ENCODE measurements around the gene CNTN5.

Gene CNTN5

DNA sequence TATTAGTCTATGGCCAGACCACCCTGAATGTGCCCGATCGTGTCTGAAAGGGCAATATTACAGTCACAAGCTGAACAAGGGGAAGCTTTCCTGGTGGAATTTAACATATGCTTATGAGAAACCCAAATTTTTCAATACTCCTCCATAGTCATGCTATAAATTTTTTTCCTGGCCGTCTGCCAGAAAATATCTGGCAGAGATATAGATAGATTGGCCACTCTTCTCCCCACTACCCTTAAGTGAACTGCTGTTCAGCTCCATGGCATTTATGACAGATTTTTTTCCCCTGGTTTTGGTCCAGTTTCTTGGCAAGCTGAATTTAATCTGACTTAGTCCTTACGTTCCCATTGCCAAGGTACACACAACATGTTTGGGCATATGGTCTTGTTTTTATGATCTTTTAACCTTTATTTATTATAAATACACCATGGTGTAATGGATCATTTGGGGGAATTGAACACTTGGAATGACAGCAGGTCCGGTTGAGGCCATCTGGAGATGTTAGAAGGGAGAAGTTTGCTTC lies 328.5 kb downstream of the CNTN5 start:
- Histone ChIP-seq H3K4me2 (ENCODE audit: low read length) (no peak overlapping the region), H3K4me1 (ENCODE audit: control insufficient read depth, insufficient read depth, low read length) (peaks cover 23% of the 10 kb centered on the region), H3K9me3 (replicated peaks; ENCODE audit: low read length) (no peaks in the 10 kb centered on the region), H3K36me3 (ENCODE audit: insufficient read depth, low read length) (no peaks in the 10 kb centered on the region), H3K4me3 (ENCODE audit: low read length) (no peak overlapping the region), H3K27me3 (ENCODE audit: control insufficient read depth, insufficient read depth, low read length) (no peaks in the 10 kb centered on the region), H3K9ac (ENCODE audit: low read depth, low read length) (no peak overlapping the region)

DNA sequence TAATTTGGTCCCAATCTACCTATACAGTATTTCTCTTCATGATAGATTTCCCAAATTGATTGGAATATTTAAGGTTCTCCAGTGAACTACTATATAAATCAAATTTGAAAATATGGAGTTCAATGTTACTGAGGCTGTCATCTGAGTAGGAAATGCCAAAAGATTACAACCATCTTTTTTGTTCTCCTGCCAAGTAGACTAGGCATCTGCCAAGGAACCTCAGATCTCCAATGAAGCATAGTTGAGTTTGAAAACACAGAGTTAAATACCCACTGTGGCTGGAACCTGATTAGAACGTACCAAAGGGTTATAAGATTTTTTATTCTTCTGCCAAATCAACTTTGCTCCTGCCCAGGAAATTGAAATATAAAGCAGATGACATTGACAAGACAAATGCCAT lies 330.9 kb downstream of the CNTN5 start:
- Histone ChIP-seq H3K4me3 (ENCODE audit: low read length) (no peak overlapping the region), H3K4me2 (ENCODE audit: low read length) (peak overlapping the region; percentile 46), H3K36me3 (ENCODE audit: insufficient read depth, low read length) (no peaks in the 10 kb centered on the region), H3K9me3 (replicated peaks; ENCODE audit: low read length) (no peaks in the 10 kb centered on the region), H3K27me3 (ENCODE audit: control insufficient read depth, insufficient read depth, low read length) (no peaks in the 10 kb centered on the region), H3K9ac (ENCODE audit: low read depth, low read length) (no peak overlapping the region), H3K4me1 (ENCODE audit: control insufficient read depth, insufficient read depth, low read length) (peaks cover 23% of the 10 kb centered on the region)

DNA sequence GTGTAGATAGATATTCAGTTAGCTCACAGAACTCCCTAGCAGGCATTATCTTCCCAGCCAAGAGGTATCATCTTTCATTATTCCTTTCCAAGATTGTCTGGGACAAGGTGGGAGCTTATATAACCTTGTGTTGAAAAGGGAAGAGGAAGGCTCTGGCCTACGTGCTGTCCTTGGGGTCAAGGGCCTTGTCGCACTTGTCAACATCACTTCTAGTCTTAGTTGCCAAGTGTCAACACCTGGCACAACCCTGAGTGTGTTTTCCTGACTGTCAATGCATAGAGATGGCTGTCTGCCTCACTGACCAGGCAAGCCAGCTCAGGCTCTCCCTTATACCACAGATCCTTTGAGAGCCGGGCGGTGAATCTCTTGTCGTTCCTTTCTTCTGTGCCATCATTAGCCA lies 331.9 kb downstream of the CNTN5 start:
- Histone ChIP-seq H3K27me3 (ENCODE audit: control insufficient read depth, insufficient read depth, low read length) (no peaks in the 10 kb centered on the region), H3K36me3 (ENCODE audit: insufficient read depth, low read length) (no peaks in the 10 kb centered on the region), H3K4me2 (ENCODE audit: low read length) (peak overlapping the region; percentile 46), H3K4me1 (ENCODE audit: control insufficient read depth, insufficient read depth, low read length) (peaks cover 23% of the 10 kb centered on the region), H3K9ac (ENCODE audit: low read depth, low read length) (no peak overlapping the region), H3K9me3 (replicated peaks; ENCODE audit: low read length) (no peaks in the 10 kb centered on the region), H3K4me3 (ENCODE audit: low read length) (no peak overlapping the region)

DNA sequence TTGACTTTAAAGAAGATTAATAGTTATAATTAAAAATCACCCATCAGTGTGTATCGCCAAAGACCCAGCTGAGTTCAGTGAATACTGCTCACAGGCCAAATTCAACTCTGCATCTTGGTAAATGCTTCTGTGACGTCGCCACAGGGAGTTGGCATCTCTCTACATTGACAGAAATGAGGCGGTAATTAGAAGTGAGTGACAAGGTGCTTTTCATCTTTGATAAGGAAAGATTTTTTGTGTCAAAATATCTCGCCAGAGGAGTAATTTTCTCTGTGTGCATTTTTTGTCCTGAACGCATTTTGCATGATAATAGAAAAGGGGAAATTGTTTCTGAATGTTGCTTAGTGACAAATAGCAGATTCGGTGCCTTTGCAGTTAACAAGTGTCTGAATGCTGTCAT lies 345.8 kb downstream of the CNTN5 start:
- Histone ChIP-seq H3K9ac (ENCODE audit: low read depth, low read length) (no peak overlapping the region), H3K4me1 (ENCODE audit: control insufficient read depth, insufficient read depth, low read length) (peaks cover 28% of the 10 kb centered on the region), H3K27me3 (ENCODE audit: control insufficient read depth, insufficient read depth, low read length) (no peaks in the 10 kb centered on the region), H3K4me2 (ENCODE audit: low read length) (no peak overlapping the region), H3K36me3 (ENCODE audit: insufficient read depth, low read length) (no peaks in the 10 kb centered on the region), H3K9me3 (replicated peaks; ENCODE audit: low read length) (no peaks in the 10 kb centered on the region), H3K4me3 (ENCODE audit: low read length) (no peak overlapping the region)

DNA sequence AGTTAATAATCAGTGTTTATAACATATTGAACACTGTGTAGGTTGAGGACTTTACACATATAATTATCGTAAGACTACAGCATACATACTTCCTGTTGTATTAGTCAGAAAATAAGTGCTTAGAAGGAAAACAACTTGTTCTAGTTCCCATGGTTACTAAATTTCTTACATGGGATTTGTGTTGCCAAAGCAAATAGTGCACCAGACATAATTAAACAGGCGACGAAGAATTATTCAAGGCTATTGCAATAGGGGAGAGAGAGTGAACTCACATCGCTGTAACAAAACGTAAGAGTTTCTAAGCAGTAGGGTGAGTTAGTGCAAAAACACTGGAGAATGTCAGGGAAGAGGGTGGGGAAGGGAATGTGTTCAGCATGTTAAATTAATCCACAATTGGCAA lies 347.8 kb downstream of the CNTN5 start:
- Histone ChIP-seq H3K36me3 (ENCODE audit: insufficient read depth, low read length) (no peaks in the 10 kb centered on the region), H3K4me3 (ENCODE audit: low read length) (peak overlapping the region; percentile 50), H3K9ac (ENCODE audit: low read depth, low read length) (peak overlapping the region; percentile 26)

DNA sequence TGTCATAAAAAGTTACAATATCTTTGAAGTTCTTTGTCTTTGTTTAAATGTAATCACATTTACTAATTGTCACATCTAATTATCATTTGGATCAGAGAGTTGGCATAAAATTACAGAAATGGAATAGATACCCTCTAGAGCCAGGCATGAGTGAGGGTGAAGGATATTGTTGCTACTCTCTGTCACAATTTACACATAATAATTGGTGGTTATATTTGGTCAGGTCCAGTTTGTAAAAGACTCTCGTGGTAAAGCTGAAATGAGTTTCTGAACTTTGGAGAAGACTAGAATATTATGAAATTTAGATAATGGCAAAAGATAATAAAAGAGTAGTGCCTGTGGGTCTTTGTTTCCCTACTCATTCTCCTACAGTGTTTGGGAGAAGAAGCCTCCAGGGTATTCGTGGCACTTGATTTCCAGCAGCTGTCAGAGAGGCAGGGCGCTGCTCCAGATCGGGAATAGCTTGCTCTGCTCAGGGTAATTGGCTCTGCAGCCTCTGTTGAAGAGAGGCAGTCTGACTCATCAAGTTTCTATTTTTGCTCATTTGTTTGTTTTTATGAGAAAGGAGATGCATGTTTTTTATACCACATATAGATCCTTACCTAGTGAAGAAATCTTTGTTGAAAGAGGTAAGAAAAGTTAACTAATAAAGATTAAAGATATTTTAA lies 349.9 kb downstream of the CNTN5 start:
- H3K4me2 ChIP-seq (ENCODE audit: low read length), result peak overlapping the region; percentile 64
- H3K36me3 ChIP-seq (ENCODE audit: insufficient read depth, low read length), result no peaks in the 10 kb centered on the region
- H3K4me3 ChIP-seq (ENCODE audit: low read length), result no peak overlapping the region
- no peaks in the 10 kb centered on the region for H3K9me3 ChIP-seq (replicated peaks; ENCODE audit: low read length)
- H3K9ac ChIP-seq (ENCODE audit: low read depth, low read length), result peak overlapping the region; percentile 41
- no peaks in the 10 kb centered on the region for H3K27me3 ChIP-seq (ENCODE audit: control insufficient read depth, insufficient read depth, low read length)
- peaks cover 30% of the 10 kb centered on the region for H3K4me1 ChIP-seq (ENCODE audit: control insufficient read depth, insufficient read depth, low read length)

More for the DNA sequence above, 347.8 kb downstream of the CNTN5 start:
- H3K4me2 ChIP-seq (ENCODE audit: low read length), result peak overlapping the region; percentile 61
- peaks cover 30% of the 10 kb centered on the region for H3K4me1 ChIP-seq (ENCODE audit: control insufficient read depth, insufficient read depth, low read length)
- H3K27me3 ChIP-seq (ENCODE audit: control insufficient read depth, insufficient read depth, low read length), result no peaks in the 10 kb centered on the region
- no peaks in the 10 kb centered on the region for H3K9me3 ChIP-seq (replicated peaks; ENCODE audit: low read length)

DNA sequence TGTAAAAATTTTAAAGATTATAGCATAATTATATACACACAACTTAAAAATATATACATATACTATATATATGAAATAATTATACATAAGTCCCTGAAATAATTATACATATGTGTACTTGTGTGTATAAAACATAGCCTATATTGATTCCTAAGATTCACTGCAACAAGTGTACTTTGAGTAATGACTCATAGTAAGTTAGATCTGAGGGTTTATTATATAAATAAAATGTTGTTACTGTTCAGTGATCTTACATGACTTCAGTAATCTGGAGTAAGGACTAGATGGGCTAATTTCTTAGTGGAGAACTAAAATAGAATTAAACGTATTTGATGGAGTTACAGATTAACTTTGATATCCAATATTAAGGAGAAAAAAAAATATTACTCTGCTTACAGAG lies 350.5 kb downstream of the CNTN5 start:
- H3K36me3 ChIP-seq (ENCODE audit: insufficient read depth, low read length), result no peaks in the 10 kb centered on the region
- H3K4me2 ChIP-seq (ENCODE audit: low read length), result peak overlapping the region; percentile 64
- H3K27me3 ChIP-seq (ENCODE audit: control insufficient read depth, insufficient read depth, low read length), result no peaks in the 10 kb centered on the region
- no peak overlapping the region for H3K4me3 ChIP-seq (ENCODE audit: low read length)
- no peaks in the 10 kb centered on the region for H3K9me3 ChIP-seq (replicated peaks; ENCODE audit: low read length)
- no peak overlapping the region for H3K9ac ChIP-seq (ENCODE audit: low read depth, low read length)
- H3K4me1 ChIP-seq (ENCODE audit: control insufficient read depth, insufficient read depth, low read length), result peaks cover 30% of the 10 kb centered on the region

DNA sequence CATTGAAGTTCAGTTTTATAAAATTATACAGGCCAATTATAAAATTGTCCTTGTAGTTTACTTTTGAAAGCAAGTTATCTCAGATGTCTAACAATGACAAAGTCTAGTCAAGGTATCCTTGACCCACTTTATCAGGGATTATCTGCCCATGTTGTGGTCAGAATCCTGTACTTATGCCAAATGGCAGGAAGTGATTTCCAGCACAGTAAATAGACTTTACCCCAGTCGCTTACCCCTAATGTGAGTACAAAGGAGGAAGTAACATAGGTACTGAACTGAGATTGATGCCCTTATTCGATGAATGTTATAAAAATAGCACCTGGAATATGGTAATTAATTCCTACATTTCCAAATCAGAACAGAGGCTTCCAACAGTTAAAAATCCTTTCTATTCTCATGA lies 355.7 kb downstream of the CNTN5 start:
- Histone ChIP-seq H3K27me3 (ENCODE audit: control insufficient read depth, insufficient read depth, low read length) (no peaks in the 10 kb centered on the region), H3K4me1 (ENCODE audit: control insufficient read depth, insufficient read depth, low read length) (peaks cover 3% of the 10 kb centered on the region), H3K4me2 (ENCODE audit: low read length) (no peak overlapping the region), H3K36me3 (ENCODE audit: insufficient read depth, low read length) (no peaks in the 10 kb centered on the region), H3K9ac (ENCODE audit: low read depth, low read length) (no peak overlapping the region), H3K4me3 (ENCODE audit: low read length) (no peak overlapping the region), H3K9me3 (replicated peaks; ENCODE audit: low read length) (no peaks in the 10 kb centered on the region)

DNA sequence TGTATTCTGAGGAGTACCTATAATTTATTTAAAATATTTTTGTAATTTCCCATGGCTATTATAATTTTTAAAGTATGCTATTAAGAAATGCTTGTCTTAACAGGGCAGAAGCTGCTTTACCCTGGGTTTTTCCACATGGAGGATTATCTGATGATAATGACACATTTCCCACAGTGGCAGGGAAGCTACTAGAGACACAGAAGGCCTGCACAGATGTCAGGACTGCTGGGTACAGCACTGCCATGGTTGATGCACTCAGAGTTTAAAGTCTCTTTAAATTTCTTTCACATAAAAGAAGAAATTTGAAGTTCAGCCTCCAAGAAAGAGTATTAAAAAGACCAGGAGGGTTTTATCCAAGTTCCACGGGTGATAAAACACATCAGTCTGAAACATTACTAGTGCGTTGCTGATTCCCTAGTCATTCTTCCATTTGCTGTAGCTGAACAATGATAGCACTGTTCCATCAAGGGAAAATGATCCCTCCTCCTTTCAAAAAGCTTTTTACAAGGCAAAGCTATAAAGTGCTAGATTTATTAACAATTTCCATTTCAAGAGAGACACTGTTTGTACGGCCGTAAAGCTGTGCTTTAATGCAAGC lies 363.0 kb downstream of the CNTN5 start:
- H3K4me2 ChIP-seq (ENCODE audit: low read length), result no peak overlapping the region
- H3K36me3 ChIP-seq (ENCODE audit: insufficient read depth, low read length), result no peaks in the 10 kb centered on the region
- H3K9ac ChIP-seq (ENCODE audit: low read depth, low read length), result no peak overlapping the region
- no peaks in the 10 kb centered on the region for H3K27me3 ChIP-seq (ENCODE audit: control insufficient read depth, insufficient read depth, low read length)
- no peaks in the 10 kb centered on the region for H3K9me3 ChIP-seq (replicated peaks; ENCODE audit: low read length)
- H3K4me1 ChIP-seq (ENCODE audit: control insufficient read depth, insufficient read depth, low read length), result no peaks in the 10 kb centered on the region
- H3K4me3 ChIP-seq (ENCODE audit: low read length), result no peak overlapping the region

DNA sequence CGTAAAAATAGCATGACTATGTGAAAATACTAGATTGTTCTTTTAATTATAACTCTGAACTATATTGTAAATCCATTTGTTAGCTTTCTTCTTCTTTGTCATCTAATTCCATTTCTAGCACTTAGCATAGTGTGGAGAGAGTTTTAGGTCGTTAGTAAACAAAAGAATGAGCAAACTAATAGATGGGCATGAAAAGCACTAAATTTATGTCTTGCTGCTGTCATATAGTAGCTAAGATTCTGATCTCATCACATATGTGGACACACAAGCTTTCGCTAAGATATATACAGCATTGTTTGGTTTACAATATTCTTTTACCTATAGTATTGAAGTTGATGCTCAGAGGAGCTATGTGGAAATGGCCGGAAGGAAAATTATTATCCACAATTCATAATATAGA lies 370.5 kb downstream of the CNTN5 start:
- no peaks in the 10 kb centered on the region for H3K9me3 ChIP-seq (replicated peaks; ENCODE audit: low read length)
- no peaks in the 10 kb centered on the region for H3K27me3 ChIP-seq (ENCODE audit: control insufficient read depth, insufficient read depth, low read length)
- H3K9ac ChIP-seq (ENCODE audit: low read depth, low read length), result no peak overlapping the region
- H3K4me3 ChIP-seq (ENCODE audit: low read length), result no peak overlapping the region
- no peaks in the 10 kb centered on the region for H3K36me3 ChIP-seq (ENCODE audit: insufficient read depth, low read length)
- H3K4me2 ChIP-seq (ENCODE audit: low read length), result no peak overlapping the region
- H3K4me1 ChIP-seq (ENCODE audit: control insufficient read depth, insufficient read depth, low read length), result no peaks in the 10 kb centered on the region

DNA sequence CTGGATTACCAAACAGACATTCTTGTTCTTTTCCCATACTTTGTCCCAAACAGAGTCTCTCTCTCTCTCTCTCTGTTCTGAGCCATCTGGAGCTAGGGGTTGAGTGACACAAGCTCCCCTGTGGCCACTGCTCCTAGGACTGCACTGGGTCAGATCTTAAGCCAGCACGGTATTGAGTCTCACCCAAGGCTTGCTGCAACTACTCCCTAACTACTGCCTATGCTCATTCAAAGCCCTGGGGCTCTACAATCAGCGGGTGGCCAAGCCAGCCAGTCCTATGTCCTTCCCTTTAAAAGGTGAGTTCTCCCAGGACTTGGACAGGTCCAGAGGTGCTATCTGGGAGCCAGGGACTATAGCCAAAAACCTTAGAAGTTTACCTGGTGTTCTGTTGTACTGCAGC lies 385.6 kb downstream of the CNTN5 start:
- Histone ChIP-seq H3K27me3 (ENCODE audit: control insufficient read depth, insufficient read depth, low read length) (no peaks in the 10 kb centered on the region), H3K4me3 (ENCODE audit: low read length) (no peak overlapping the region), H3K4me2 (ENCODE audit: low read length) (no peak overlapping the region), H3K9ac (ENCODE audit: low read depth, low read length) (no peak overlapping the region), H3K4me1 (ENCODE audit: control insufficient read depth, insufficient read depth, low read length) (no peaks in the 10 kb centered on the region), H3K9me3 (replicated peaks; ENCODE audit: low read length) (no peaks in the 10 kb centered on the region), H3K36me3 (ENCODE audit: insufficient read depth, low read length) (no peaks in the 10 kb centered on the region)

DNA sequence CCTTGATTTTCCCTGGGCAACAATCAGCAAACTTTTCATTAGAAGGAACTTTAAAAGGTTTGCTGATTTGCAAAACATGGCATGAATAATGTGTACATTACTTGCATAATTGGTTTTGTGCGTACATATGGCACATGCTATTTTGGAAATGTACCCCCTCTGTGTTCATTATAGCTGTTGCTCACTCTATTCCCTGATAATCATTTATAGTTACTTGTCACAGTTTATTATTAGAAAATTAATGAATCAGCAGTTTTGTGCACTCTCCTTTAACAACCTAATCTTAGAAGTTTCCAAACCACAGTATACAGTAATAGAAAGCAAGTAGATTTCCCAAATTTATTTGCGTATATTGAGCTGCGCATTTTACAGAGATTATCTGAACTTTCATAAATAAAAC lies 389.9 kb downstream of the CNTN5 start:
- H3K27me3 ChIP-seq (ENCODE audit: control insufficient read depth, insufficient read depth, low read length), result no peaks in the 10 kb centered on the region
- no peak overlapping the region for H3K4me3 ChIP-seq (ENCODE audit: low read length)
- no peaks in the 10 kb centered on the region for H3K9me3 ChIP-seq (replicated peaks; ENCODE audit: low read length)
- no peak overlapping the region for H3K9ac ChIP-seq (ENCODE audit: low read depth, low read length)
- no peak overlapping the region for H3K4me2 ChIP-seq (ENCODE audit: low read length)
- no peaks in the 10 kb centered on the region for H3K4me1 ChIP-seq (ENCODE audit: control insufficient read depth, insufficient read depth, low read length)
- no peaks in the 10 kb centered on the region for H3K36me3 ChIP-seq (ENCODE audit: insufficient read depth, low read length)
